Raji (cell line): ENCODE data around the gene FBXO3.

Experiments
- POLR2A ChIP-seq: IDR thresholded peaks from 2 replicates; pipeline ENCODE4 v1.6.1; 2011; ENCODE audit warnings: low read depth, low read length, control low read depth; ENCODE audit not compliant: insufficient read depth

Gene FBXO3

DNA sequence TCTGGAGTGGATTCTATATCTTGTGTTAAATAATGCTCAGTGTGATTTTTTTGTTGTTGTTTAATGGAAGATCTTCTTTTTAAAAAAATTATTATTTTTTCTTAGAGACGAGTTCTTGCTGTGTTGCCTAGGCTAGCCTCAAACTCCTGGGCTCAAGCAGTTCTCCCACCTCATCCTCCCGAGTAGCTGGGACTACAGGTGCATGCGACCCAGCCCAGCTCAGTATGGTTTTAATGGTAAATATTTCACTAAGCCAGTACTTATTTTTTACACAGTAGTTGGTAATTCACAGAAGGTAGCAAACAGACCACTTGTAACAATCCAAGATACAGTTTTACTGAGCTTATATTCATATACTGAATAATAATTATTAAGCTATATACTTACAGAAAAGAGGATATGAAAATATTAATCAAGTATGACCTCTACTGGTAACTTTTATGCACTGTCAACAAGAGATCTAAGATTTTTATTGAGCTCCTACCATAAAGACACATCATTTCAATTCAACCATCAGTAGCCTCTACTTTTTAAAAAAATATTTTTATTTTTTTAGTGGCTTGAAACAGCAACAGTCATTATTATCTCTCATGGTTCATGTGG, 32.0 kb downstream of the FBXO3 start:
- TF ChIP-seq POLR2A, result no peak

DNA sequence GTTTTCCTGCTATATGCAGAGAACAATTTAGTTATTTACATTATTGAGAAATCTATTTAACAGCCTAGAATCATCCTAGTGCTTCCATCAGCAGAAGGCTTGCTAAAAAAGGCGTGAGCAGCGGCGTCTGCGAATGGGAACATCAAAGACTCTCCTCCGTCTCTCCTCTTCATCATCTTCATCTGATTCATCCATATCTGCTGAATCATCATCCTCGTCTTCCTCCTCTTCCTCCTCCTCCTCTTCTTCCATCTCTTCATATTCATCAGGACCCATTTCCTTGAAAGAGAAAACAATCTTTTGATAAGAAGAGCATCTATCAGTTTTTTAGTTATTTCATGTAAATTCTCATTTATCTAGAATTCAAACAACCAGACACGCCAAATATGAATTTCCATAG, 32.5 kb downstream of the FBXO3 start:
- TF ChIP-seq POLR2A, result no peak

DNA sequence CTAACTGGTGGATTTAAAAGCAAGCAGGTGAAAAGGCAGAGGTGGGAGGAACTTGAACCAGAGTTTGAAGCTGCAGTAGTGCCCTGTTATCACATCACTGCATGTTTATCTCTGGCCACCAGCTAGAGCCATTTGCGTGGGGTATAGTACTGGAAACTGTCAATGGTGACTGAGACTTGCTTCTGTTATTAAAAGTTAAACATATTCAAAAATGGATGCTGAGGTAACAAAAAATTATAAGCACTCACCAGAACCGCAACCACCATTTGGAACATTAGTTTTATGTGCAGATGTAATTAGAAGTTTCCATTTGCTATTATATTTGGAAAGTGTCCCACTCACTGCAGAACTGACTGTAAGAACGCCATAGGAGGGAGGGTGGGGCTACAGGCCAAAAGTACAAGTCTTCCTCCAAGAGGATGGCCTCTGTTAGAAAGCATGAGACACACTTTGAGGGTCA, 36.9 kb downstream of the FBXO3 start:
- no peak for TF ChIP-seq POLR2A

DNA sequence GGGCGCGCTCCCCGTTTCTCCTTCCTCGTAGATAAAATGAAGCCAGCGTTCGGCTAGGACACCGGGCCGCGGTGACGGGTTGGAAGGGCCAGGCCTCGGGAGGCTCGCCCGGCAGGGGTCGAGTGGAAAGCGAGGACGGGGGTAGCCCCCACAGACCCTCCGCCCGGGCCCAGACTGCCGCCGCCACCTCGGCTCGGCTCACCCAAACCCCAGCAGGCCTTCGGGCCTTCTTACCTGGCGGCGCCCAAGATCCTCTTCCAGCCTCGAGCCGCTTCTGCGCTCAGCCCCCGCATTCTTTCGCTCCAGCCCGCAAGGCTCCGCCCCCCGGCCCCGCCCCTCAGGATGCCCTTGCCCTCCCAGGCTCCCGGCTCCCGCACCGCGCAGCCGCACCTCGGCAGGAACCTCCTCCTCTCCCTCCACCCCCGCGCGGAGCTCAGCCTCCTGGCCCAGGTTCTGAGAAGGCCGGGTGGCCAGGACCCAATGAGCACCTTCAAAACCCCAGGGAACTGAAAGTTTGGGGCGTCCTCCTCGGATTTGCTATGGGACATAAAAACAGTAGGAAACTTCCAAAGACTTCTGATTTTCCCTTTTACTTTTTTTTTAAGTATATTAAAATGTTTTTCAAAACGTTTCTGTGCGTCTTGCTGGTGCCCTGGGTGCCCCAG, 38.0 kb downstream of the FBXO3 start, which contains the start of gene CD59:
TSS of gene CD59 (minus strand) at position 276 of the 665 bp plus-strand sequence. CDS start 13,978 bp downstream, outside the sequence.
- TF ChIP-seq POLR2A, result peak; percentile 58

DNA sequence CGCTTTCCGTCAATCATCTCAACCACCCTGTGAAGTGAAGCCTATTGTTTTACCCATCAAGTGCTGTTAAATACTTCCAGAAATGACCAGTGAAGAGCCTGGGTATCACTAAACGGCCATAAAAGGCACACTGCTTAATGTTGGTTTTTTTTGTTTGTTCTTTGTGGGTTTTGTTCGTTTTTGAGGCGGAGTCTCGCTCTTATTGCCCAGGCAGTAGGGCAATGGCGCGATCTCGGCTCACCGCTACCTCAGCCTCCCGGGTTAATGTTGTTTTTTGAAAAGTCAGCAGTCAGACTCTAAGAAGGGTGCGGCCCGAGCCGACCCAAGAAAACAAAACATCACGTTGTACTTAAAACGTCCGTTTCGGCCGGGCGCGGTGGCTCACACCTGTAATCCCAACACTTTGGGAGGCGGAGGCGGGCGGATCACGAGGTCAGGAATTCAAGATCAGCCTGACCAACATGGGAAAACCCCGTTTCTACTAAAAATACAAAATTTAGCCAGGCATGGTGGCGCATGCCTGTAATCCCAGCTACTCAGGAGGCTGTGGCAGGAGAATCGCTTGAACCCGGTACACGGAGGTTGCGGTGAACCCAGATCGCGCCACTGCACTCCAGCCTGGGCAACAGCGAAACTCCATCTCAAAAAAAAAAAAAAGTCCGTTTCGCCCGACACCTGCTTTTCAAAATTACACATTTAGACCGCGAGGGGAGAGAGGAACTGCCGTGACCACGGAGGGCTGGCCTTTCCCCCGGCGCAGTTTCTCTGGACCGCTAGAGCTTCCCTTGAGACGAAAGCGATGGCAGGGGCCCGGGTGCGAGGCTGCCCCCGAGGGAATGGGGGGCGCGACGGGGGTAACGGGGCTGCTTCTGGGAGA, 38.8 kb downstream of the FBXO3 start:
- no peak for TF ChIP-seq POLR2A

DNA sequence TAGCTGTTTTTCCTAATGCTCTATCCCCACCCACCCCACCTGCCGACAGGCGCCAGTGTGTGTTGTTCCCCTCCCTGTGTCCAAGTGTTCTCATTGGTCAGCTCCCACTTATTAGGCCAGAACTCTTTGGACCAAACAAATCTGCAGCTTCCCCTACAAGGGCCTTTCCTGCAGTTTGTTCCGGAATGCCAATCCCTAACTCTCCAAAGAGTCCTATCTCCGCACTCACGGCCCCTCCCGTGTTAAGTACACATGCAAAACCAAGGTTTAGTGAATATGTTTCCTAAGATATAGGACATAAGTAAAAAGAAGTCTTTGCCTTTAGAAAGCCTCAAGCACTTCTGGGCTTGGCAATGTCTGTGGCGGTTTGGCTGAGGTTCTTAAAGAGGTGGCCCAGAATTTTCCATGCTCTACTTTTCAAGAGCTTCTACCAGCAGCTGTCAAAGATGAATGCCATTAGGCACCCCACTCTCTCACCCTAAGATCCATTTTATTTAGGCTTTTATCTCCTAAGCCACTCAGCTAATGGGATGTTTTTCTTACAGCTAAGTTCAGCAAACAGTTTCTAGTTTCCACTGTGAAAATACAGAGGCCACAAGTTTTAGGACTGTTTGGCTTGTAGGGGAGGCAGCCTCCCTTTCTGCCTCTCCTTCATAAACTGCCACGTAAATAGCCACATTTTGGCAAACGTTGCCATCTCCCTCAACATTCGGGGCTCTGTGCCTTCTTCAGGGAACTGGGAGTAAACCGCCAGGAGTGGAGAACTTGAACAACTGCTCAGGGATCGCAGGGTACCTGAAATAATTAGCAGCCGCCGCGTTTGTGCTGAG, 39.7 kb downstream of the FBXO3 start:
- TF ChIP-seq POLR2A, result no peak

DNA sequence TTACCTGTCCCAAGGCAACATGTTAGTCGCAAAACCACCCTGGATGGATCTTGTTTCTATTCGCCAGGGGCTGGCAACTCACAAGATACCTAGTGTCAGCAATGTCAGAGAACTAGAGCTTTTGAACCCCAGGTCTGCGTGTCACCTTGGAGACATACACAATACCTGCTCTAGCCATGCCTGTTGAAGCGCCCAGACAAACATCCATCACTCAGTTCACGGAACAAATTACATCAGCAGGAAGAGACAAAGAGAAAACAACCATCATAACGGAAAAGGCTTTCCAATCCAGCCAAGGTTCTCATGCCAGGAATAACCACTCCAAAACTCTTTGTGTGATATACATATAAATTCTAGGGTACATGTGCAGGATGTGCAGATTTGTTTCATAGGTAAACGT, 40.3 kb downstream of the FBXO3 start:
- TF ChIP-seq POLR2A, result no peak

DNA sequence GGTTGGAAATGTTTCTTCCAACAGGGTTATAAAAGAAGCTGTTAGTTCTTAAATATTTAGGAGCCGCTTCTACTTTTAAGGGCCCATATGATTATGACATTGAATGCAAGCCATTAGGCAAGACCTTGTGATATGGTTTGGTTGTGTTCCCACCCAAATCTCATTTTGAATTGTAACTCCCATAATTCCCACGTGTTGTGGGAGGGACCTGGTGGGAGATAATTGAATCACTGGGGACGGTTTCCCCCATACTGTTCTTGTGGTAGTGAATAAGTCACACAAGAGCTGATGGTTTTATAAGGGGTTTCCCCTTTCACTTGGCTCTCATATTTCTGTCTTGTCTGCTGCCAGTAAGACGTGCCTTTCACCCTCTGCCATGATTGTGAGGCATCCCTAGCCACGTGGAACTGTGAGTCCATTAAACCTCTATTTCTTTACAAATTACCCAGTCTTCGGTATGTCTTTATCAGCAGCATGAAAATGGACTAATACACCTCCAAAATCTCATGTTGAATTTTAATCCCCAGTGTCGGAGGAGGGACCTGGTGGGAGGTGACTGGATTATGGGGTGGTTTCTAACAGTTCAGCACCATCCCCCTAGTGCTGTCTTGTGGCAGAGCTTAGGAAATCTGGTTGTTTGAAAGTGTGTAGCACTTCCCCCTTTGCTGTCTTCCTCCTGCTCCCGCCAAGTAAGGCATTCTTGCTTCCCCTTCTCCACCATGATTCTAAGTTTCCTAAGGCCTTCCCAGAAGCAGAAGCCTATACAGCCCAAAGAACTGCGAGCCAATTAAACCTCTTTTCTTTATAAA, 42.4 kb downstream of the FBXO3 start:
- TF ChIP-seq POLR2A, result no peak

DNA sequence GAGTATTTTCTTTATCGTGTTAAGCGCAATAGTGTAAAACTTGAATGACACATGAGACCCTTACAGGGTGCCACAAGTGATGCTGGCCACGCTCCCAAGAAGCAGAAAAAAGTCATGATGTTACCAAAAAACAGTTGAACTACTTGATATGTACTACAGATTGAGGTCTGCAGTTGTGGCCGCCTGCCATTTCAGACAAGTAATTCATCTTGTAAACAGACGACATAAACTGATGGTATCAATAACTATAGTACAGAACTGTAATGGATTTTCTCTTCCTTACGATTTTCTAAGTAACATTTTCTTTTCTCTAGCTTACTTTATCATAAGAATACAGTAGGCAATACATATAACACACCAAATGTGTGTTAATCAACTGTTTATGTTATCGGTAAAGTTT, 43.6 kb downstream of the FBXO3 start:
- TF ChIP-seq POLR2A, result no peak

DNA sequence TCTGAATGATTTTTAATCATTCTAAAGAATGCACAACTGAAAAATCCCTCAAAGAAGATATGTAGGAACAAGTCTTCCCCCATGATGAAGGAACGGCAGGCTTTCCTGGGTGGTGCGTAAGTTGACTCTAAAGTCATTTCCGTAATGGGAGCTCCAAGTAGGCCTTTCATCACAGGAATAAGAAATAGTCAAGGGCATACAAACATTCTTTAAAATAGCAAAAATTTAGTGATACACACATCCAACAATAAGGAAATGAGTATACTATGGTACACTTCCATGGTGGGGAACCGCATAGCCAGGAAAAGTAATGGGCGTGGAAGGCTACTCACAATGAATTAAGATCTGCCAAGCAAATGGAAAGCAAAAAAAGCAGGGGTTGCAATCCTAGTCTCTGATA, 48.8 kb downstream of the FBXO3 start:
- no peak for TF ChIP-seq POLR2A

DNA sequence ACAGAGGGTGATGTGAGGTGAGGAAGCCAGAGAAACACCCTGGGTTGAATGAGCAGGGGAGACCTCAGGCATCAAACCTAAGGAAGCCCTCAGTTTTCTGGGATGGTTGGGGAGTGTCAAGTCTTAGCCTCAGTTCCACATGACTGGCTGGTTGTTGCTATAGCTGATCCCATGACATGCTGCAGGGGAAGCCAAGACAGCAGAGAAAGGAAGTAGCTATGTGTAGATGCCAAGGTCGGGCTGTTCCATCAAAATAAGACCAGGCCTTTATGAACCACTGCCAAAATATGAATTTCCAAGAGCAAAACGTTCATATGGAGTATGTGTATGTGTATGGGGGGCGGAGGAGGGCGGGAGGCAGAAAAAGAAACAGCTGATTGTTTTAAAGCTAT, 49.7 kb downstream of the FBXO3 start:
- TF ChIP-seq POLR2A, result no peak

DNA sequence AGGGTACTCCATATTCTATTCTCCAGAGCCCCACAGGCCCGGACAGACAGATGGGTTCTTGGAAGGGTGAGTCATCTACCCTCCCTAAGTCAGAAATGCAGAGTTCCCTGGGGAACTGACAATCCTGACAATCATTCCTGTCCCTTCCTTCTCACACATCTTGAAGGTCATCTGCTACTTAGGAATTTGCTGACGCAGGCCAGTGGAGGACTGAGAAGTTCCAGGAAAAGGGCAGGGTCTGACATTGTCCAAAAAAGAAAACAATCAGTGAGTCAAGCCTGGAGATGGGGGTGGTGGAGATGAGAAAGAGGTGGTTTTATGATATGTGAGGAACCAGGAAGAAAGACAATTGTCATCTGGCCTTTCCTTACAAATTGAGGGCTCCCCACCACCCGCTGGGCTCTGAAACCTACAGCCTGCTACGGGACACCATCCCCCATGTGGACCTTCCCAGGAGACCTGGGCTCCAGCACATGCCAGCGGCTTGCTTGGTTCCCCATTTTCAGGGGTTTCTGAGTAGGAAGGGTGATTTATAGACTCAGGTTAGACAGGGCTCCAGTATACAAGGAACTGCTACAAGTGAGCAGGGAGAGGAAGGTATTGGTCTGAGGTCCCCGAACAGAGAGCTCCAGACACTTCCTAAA, 51.0 kb downstream of the FBXO3 start:
- no peak for TF ChIP-seq POLR2A

DNA sequence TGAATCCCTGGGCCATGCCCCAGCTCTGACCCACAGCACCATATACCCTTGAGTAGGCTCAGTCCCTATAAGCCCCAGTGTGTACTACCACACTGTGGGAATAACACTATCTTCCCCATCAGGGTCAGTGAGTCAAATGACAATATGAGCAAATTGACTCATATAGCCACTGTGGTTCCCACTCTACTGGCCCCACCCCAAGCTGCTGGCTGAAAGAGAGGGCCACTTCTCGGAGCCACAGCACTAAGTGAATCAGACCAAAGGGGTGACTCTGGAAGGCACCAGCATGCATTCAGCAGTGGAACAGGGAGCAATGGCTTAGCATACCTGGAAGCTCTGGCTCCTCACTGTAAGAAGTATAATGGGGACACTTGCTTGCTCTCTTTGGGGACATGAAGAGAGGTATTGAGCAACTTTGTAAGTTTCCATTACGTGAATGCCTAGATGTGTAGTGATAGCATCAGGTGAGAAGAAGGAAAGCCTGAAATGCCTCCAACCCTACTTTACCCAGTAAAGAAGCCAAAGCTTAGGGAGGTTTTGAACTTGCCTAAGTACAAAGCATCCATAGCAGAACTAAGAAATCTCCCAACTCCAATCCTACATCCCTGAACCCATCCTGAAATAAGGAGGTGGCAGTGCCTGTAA, 51.6 kb downstream of the FBXO3 start:
- no peak for TF ChIP-seq POLR2A
